Measurements from ENCODE around the gene ASB2. TPM values are rescaled to one million over a fixed set of nuclear protein-coding genes. Genes with fewer than 3 reads are reported as not detected.

Gene ASB2
- total RNA-seq, 1 donor from 2014 or later: 2.4 TPM

GRCh38 chr14:93935213-93935612, 41.2 kb downstream of the ASB2 start:
- Histone ChIP-seq H3K9me3 (no peaks in the 10 kb centered on the region), H3K27me3 (ENCODE audit: low read depth) (peaks cover 32% of the 10 kb centered on the region), H3K4me3 (no peak overlapping the region), H3K36me3 (no peaks in the 10 kb centered on the region), H3K27ac (no peak overlapping the region), H3K4me1 (peaks cover 9% of the 10 kb centered on the region)
- intact Hi-C loops (cut with DNase I): loop anchor here (5.0 kb wide), 1 partner anchor 67 kb away; no protein-coding TSS in a partner anchor
- ATAC-seq (no peak), DNase-seq (no peak)
- TF ChIP-seq, protein P1, sequence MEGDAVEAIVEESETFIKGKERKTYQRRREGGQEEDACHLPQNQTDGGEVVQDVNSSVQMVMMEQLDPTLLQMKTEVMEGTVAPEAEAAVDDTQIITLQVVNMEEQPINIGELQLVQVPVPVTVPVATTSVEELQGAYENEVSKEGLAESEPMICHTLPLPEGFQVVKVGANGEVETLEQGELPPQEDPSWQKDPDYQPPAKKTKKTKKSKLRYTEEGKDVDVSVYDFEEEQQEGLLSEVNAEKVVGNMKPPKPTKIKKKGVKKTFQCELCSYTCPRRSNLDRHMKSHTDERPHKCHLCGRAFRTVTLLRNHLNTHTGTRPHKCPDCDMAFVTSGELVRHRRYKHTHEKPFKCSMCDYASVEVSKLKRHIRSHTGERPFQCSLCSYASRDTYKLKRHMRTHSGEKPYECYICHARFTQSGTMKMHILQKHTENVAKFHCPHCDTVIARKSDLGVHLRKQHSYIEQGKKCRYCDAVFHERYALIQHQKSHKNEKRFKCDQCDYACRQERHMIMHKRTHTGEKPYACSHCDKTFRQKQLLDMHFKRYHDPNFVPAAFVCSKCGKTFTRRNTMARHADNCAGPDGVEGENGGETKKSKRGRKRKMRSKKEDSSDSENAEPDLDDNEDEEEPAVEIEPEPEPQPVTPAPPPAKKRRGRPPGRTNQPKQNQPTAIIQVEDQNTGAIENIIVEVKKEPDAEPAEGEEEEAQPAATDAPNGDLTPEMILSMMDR (IDR thresholded peaks at IDR 0.05): no peak

- no peak for ATAC-seq
- no peaks in the 10 kb centered on the region for H3K36me3 ChIP-seq
- intact Hi-C loops (cut with DNase I): no loop called here
Measured at GRCh38 chr14:93932642-93933041, 43.7 kb downstream of the ASB2 start.

GRCh38 chr14:93930989-93931307, 45.4 kb downstream of the ASB2 start:
- Histone ChIP-seq H3K4me1 (no peaks in the 10 kb centered on the region), H3K4me3 (no peak overlapping the region), H3K36me3 (no peaks in the 10 kb centered on the region), H3K9me3 (no peaks in the 10 kb centered on the region), H3K27me3 (ENCODE audit: low read depth) (peaks cover under 1% of the 10 kb centered on the region), H3K27ac (no peak overlapping the region)
- TF ChIP-seq, protein P1 (IDR thresholded peaks at IDR 0.05): no peak
- intact Hi-C loops (cut with DNase I): no loop called here
- ATAC-seq: no peak
- DNase-seq: no peak

More at GRCh38 chr14:93932642-93933041, 43.7 kb downstream of the ASB2 start:
- Histone ChIP-seq H3K4me1 (no peaks in the 10 kb centered on the region), H3K9me3 (no peaks in the 10 kb centered on the region), H3K4me3 (no peak overlapping the region), H3K27me3 (ENCODE audit: low read depth) (peaks cover 16% of the 10 kb centered on the region), H3K27ac (no peak overlapping the region)
- no peak for DNase-seq
- TF ChIP-seq, protein P1 (IDR thresholded peaks at IDR 0.05): no peak

DNA sequence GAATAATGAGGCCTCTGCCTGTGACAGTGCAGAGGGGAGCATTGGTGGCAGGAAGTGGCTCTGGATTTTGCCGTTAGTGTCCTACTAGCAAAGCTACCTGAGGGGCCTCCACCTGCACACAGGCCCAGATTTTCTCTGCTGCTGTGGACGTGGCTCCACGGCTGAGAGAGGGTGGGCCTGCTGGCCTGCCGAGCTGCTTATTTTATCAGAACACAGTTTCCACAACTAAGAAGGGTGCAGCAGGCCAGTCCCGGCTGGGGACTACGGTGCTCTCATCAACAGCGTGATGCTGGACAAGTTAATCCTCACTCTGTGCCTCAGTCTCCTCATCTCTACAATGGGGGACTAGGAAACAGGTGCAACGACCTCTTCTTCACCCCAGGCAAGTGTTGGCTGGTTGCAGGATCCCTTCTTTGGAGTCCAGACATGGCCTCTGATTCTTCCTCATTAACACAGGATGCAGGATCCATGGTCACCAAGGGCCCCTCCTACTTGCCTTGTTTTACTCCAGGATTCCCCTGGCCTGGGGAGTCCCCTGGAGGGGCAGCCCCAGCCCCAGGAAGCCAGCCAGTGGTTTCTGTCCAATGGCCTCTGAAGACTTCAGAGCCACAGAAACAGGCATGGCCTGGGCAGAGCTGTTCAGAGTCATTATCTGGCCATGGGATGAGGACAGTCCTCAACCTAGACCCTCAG, 45.9 kb downstream of the ASB2 start:
- no peaks in the 10 kb centered on the region for H3K9me3 ChIP-seq
- no peaks in the 10 kb centered on the region for H3K36me3 ChIP-seq
- no peak for DNase-seq
- H3K4me3 ChIP-seq: no peak overlapping the region
- intact Hi-C loops (cut with DNase I): no loop called here
- H3K4me1 ChIP-seq: no peaks in the 10 kb centered on the region
- no peak for ATAC-seq
- TF ChIP-seq, protein P1 (IDR thresholded peaks at IDR 0.05): no peak
- H3K27ac ChIP-seq: no peak overlapping the region
- no peaks in the 10 kb centered on the region for H3K27me3 ChIP-seq (ENCODE audit: low read depth)

- intact Hi-C loops (cut with DNase I): no loop called here
- no peak overlapping the region for H3K27ac ChIP-seq
- H3K9me3 ChIP-seq: no peaks in the 10 kb centered on the region
- DNase-seq (no peak), ATAC-seq (no peak)
- no peak overlapping the region for H3K4me3 ChIP-seq
- TF ChIP-seq, protein P1 (IDR thresholded peaks at IDR 0.05): no peak
- no peaks in the 10 kb centered on the region for H3K36me3 ChIP-seq
- no peaks in the 10 kb centered on the region for H3K27me3 ChIP-seq (ENCODE audit: low read depth)
- H3K4me1 ChIP-seq: no peaks in the 10 kb centered on the region
Measured at GRCh38 chr14:93929657-93930056, 46.7 kb downstream of the ASB2 start.

Measured in lower lobe of right lung (tissue), 2 donors.